SK-N-SH treated with all-trans-retinoic acid at 6 μM for 48 hours (cell line): Measurements from ENCODE around the gene PGF.

Experiments
- ATAC-seq: fragments of 200-7000 bp; cut with Tn5 transposase; 3 replicates; pipeline ENCODE4 v1.9.1; 2020; ENCODE audit warnings: mild to moderate bottlenecking, moderate library complexity
- ARNTL ChIP-seq: fragments of 450-650 bp; formaldehyde crosslinking; IDR thresholded peaks from 2 replicates; pipeline ENCODE4 v1.5.0; 2020; ENCODE audit warnings: low read depth, mild to moderate bottlenecking, moderate library complexity, borderline replicate concordance
- CREB5 ChIP-seq: fragments of 250-450 bp; sonication (Bioruptor Pico); IDR thresholded peaks from 2 replicates; pipeline ENCODE4 v1.5.1; 2020; ENCODE audit warnings: low read depth, mild to moderate bottlenecking, moderate library complexity
- CSDC2 ChIP-seq: fragments of 250-450 bp; sonication (Bioruptor Pico); IDR thresholded peaks from 2 replicates; pipeline ENCODE4 v1.5.0; 2020; ENCODE audit warnings: mild to moderate bottlenecking, moderate library complexity
- CSRNP3 ChIP-seq: fragments of 250-450 bp; sonication (Bioruptor Pico); IDR thresholded peaks from 2 replicates; pipeline ENCODE4 v1.5.1; 2021; ENCODE audit warnings: mild to moderate bottlenecking, moderate library complexity
- ESRRG ChIP-seq: fragments of 250-450 bp; sonication (Bioruptor Pico); IDR thresholded peaks from 2 replicates; pipeline ENCODE4 v1.6.1; 2021; ENCODE audit warnings: mild to moderate bottlenecking
- GLIS3 ChIP-seq: fragments of 250-450 bp; sonication (Bioruptor Pico); IDR thresholded peaks from 2 replicates; pipeline ENCODE4 v1.5.0; 2020; ENCODE audit warnings: mild to moderate bottlenecking, moderate library complexity
- ISL1 ChIP-seq: fragments of 250-450 bp; sonication (Bioruptor Pico); IDR thresholded peaks from 2 replicates; pipeline ENCODE4 v2.1.2; 2022; ENCODE audit warnings: mild to moderate bottlenecking, moderate library complexity
- OSR1 ChIP-seq: fragments of 250-450 bp; sonication (Bioruptor Pico); IDR thresholded peaks from 2 replicates; pipeline ENCODE4 v1.8.0; 2022; ENCODE audit warnings: moderate library complexity, mild to moderate bottlenecking, inconsistent platforms
- PATZ1 ChIP-seq: fragments of 250-450 bp; sonication (Bioruptor Pico); IDR thresholded peaks from 2 replicates; pipeline ENCODE4 v1.8.0; 2020; ENCODE audit warnings: mild to moderate bottlenecking, moderate library complexity, borderline replicate concordance
- POU6F1 ChIP-seq: fragments of 250-450 bp; sonication (Bioruptor Pico); IDR thresholded peaks from 2 replicates; pipeline ENCODE4 v1.8.0; 2021; ENCODE audit warnings: low read depth, mild to moderate bottlenecking, moderate library complexity, borderline replicate concordance
- PPARA ChIP-seq: fragments of 250-450 bp; sonication (Bioruptor Pico); IDR thresholded peaks from 2 replicates; pipeline ENCODE4 v1.5.0; 2020; ENCODE audit warnings: mild to moderate bottlenecking, borderline replicate concordance
- TOX ChIP-seq: fragments of 250-450 bp; sonication (Bioruptor Pico); IDR thresholded peaks from 2 replicates; pipeline ENCODE4 v1.8.0; 2021; ENCODE audit warnings: mild to moderate bottlenecking, moderate library complexity, borderline replicate concordance
- TSHZ2 ChIP-seq: fragments of 250-450 bp; sonication (Bioruptor Pico); IDR thresholded peaks from 2 replicates; pipeline ENCODE4 v1.5.0; 2020; ENCODE audit warnings: mild to moderate bottlenecking, moderate library complexity
- ZC3H10 ChIP-seq: fragments of 250-450 bp; sonication (Bioruptor Pico); IDR thresholded peaks from 2 replicates; pipeline ENCODE4 v1.5.1; 2021; ENCODE audit warnings: mild to moderate bottlenecking, moderate library complexity
- ZFP3 ChIP-seq: fragments of 250-450 bp; sonication (Bioruptor Pico); IDR thresholded peaks from 2 replicates; pipeline ENCODE4 v1.5.0; 2020; ENCODE audit warnings: mild to moderate bottlenecking, moderate library complexity
- ZFP30 ChIP-seq: fragments of 450-650 bp; formaldehyde crosslinking; IDR thresholded peaks from 2 replicates; pipeline ENCODE4 v1.5.0; 2022; ENCODE audit warnings: mild to moderate bottlenecking, moderate library complexity
- ZNF565 ChIP-seq: fragments of 450-650 bp; formaldehyde crosslinking; conservative IDR thresholded peaks from 2 replicates; pipeline ENCODE4 v1.5.0; 2020; ENCODE audit warnings: low read depth, mild to moderate bottlenecking, moderate library complexity
- ZNF70 ChIP-seq: fragments of 450-650 bp; formaldehyde crosslinking; IDR thresholded peaks from 2 replicates; pipeline ENCODE4 v1.5.0; 2020; ENCODE audit warnings: mild to moderate bottlenecking, moderate library complexity
- ZNF8 ChIP-seq: fragments of 450-650 bp; formaldehyde crosslinking; IDR thresholded peaks from 2 replicates; pipeline ENCODE4 v1.5.0; 2020; ENCODE audit warnings: mild to moderate bottlenecking, moderate library complexity

PGF gene

GRCh38 chr14:74945852-74946658, 9.3 kb downstream of the PGF start:
- TF ChIP-seq ZNF8 (no peak), PATZ1 (CRISPR knock-in tag) (peak; percentile 70), POU6F1 (no peak), GLIS3 (CRISPR knock-in tag) (0 out of 2 replicates have a peak, but pooled peaks have one; percentile 77), ZFP3 (CRISPR knock-in tag) (no peak)
- ATAC-seq: peak; percentile 96

GRCh38 chr14:74945261-74945851, 10.0 kb downstream of the PGF start:
- TF ChIP-seq TSHZ2 (CRISPR knock-in tag) (no peak), ISL1 (CRISPR knock-in tag) (no peak), ZFP30 (no peak), ZNF8 (no peak), TOX (CRISPR knock-in tag) (no peak), PATZ1 (CRISPR knock-in tag) (no peak), ZC3H10 (CRISPR knock-in tag) (no peak), ZFP3 (CRISPR knock-in tag) (no peak), CREB5 (no peak), ESRRG (no peak), POU6F1 (no peak), PPARA (CRISPR knock-in tag) (no peak)
- peak; percentile 50; the same call in 2 of the 3 replicates for ATAC-seq

GRCh38 chr14:74942608-74943007, 12.8 kb downstream of the PGF start:
- no peak for ATAC-seq

More at GRCh38 chr14:74942608-74943007, 12.8 kb downstream of the PGF start:
- TF ChIP-seq OSR1 (CRISPR knock-in tag) (no peak), ISL1 (CRISPR knock-in tag) (no peak), CSRNP3 (CRISPR knock-in tag) (no peak), CREB5 (no peak), ARNTL (no peak), ZNF565 (CRISPR knock-in tag) (no peak), TOX (CRISPR knock-in tag) (no peak), ZNF70 (CRISPR knock-in tag) (no peak), ESRRG (no peak), PPARA (CRISPR knock-in tag) (no peak), ZFP3 (CRISPR knock-in tag) (no peak), CSDC2 (CRISPR knock-in tag) (no peak)
